Breast epithelium (tissue), 3 donors: ENCODE measurements around the gene COMT.

ENCODE experiments used
- CTCF ChIP-seq, 3 donors: fragments of 450-650 bp; IDR thresholded peaks; one replicate each; pipeline ENCODE4 v1.5.1; 2016 to 2017; ENCODE audit warnings: antibody characterized with exemption in 3 of 3, mild to moderate bottlenecking in 3 of 3, moderate library complexity in 3 of 3
- POLR2A ChIP-seq: fragments of 450-650 bp; IDR thresholded peaks from one replicate; pipeline ENCODE4 v1.6.1; 2016; ENCODE audit warnings: antibody characterized with exemption, mild to moderate bottlenecking, moderate library complexity
- POLR2AphosphoS5 ChIP-seq, 3 donors: sonication (generic); formaldehyde crosslinking; IDR thresholded peaks; one replicate each; pipeline ENCODE4 v1.6.1; 2017; ENCODE audit warnings: antibody characterized with exemption in 3 of 3

- no peak for TF ChIP-seq CTCF (IDR thresholded peaks at IDR 0.05)
- no peak for TF ChIP-seq POLR2A
- TF ChIP-seq POLR2AphosphoS5 (IDR thresholded peaks at IDR 0.05) = no peak
Measured at GRCh38 chr22:19986011-19986409, 44.4 kb downstream of the COMT start.
